ENCODE results near the gene MYO7B.

GRCh38 chr2:127577208-127577475 is 41.7 kb downstream of the MYO7B start:
- TF ChIP-seq CTCF (IDR thresholded peaks at IDR 0.05) = no peak
- TF ChIP-seq POLR2AphosphoS5 (IDR thresholded peaks at IDR 0.05) = no peak

Data from breast epithelium (tissue), 3 donors.